H54 (cell line): ENCODE data around the gene CLIC2.
A peak's percentile ranks its signal among the peaks of the same experiment; 100 is the strongest.
"Not testable (repeated sequence)": the region's sequence is repeated elsewhere in the genome, so short reads cannot be mapped to it uniquely, and the experiment has no call there.

ENCODE experiments used
- DNase-seq: peaks from one replicate; pipeline ENCODE4 v3.0.0; 2011; ENCODE audit warnings: low spot score, mixed read lengths; ENCODE audit not compliant: insufficient read length
- FAIRE-seq: peaks from 3 replicates; lab custom pipeline; 2011; peaks lifted over from hg19 to GRCh38; lab: Jason Lieb, UNC
- POLR2A ChIP-seq: IDR thresholded peaks from 2 replicates; pipeline ENCODE4 v1.6.1; 2011; ENCODE audit warnings: low read depth, mild to moderate bottlenecking, low read length

Gene CLIC2

GRCh38 chrX:155313766-155314165 is 20.6 kb downstream of the CLIC2 start:
- TF ChIP-seq POLR2A = no peak
- FAIRE-seq = no peak
- DNase-seq = no peak

DNA sequence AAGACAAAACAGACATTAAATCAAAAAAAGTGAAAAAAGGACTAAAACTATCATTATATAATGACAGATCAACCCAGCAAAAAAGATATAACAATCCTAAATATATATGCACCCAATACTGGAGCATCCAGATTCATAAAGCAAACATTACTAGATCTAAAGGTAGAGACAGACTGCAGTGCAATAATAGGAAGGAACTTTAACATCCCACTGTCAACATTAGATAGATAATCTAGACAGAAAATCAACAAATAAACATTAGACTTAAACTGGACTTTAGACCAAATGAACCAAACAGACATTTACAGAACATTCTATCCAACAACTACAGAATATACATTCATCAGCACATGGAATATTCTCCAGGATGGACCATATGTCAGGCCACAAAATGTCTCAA is 40.6 kb downstream of the CLIC2 start:
- no peak for TF ChIP-seq POLR2A
- DNase-seq (no peak), FAIRE-seq (no peak)

GRCh38 chrX:155279873-155280272 is 54.5 kb downstream of the CLIC2 start:
- TF ChIP-seq POLR2A = no peak
- FAIRE-seq (no peak), DNase-seq (no peak)

DNA sequence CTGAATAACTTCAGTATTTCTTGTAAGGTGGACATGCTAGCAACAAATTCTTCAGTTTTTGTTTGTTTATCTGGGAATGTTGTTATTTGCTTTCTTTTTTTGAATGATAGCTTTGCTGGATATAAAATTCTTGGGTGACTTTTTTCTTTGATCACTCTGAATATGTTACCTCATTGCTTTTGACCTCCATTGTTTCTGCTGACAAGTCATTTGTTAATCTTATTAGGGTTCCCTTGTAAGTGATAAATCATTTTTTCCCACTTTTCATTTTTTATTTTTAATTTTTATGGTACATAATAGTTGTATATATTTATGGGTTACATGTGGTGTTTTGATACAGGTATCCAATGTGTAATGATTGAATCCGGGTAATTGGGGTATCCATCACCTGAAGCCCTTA is 63.4 kb downstream of the CLIC2 start:
- DNase-seq (no peak), FAIRE-seq (no peak)
- no peak for TF ChIP-seq POLR2A

DNA sequence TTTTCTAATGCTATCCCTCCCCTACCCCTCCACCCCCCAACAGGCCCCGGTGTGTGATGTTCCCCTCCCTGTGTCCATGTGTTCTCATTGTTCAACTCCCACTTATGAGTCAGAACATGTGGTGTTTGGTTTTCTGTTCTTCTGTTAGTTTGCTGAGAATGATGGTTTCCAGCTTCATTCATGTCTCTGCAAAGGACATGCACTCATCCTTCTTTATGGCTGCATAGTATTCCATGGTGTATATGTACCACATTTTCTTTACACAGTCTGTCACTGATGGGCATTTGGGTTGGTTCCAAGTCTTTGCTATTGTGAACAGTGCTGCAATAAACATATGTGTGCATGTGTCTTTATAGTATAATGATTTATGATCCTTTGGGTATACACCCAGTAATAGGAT is 66.4 kb downstream of the CLIC2 start:
- FAIRE-seq, DNase-seq: not testable (repeated sequence)

- FAIRE-seq (no peak), DNase-seq (no peak)
- TF ChIP-seq POLR2A = no peak
Observed at GRCh38 chrX:155266439-155266838, 68.0 kb downstream of the CLIC2 start.

- no peak for TF ChIP-seq POLR2A
- DNase-seq = peak; percentile 55
- peak; percentile 83 for FAIRE-seq
Observed at GRCh38 chrX:155263854-155264628, 70.4 kb downstream of the CLIC2 start, which contains the start of gene RAB39B. TSS of gene RAB39B (minus strand) at chrX:155264491. CDS start at chrX:155264288, 203 bp downstream.

DNA sequence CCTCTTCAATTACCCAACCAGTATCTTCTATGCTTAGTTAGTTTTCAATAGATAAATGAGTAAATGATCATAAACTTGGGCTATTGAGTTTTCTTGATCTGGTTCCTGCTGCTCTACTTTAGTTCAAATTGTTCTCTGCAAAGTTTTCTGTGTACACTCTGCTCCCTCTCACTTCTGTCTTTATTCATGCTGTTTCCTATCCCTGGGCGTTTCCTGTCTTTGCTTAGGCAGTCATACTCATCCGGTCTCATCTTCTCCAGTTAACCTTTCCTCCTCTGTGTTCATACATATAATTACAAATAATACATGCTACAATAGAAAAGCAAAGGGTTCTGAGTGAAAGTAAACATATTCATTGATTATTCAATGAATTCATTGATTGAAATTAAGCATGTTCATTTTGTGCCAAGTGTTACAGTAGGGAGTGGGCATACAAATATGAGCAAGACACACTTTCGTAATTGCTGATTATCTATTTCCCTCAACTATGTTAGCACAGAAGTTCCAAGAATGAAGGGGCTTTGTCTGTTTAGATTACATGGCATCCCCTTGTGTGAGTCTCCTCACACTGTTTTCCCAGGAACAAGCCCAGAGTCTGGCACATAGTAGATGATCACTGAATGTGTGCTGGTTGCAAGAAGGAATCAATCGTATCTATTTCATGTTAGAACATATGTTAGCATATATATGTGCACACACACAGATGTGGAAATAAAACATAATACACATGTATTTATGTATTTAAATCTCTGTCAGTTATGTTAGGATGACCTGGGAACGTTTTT is 71.3 kb downstream of the CLIC2 start:
- DNase-seq (no peak), FAIRE-seq (no peak)
- TF ChIP-seq POLR2A = no peak

DNA sequence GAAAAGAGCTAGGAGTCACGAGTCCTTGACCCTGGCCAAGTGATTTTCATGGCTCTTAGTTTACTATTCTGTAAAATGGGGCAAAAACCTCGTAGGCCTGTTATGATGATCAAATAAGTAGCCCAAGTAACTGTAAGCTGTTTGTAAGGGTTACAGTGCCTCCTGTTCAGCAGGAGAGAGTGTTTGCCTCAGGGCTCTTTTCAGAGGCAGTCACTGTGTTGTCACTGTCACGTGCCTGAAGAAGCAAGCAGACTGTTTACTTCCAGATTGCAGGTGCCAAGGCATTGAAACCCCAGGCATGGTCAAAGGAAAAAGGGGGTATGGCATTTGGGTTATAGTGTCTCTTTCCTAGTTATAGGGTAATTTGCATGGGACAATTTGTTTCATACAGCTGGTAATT is 74.7 kb downstream of the CLIC2 start:
- FAIRE-seq (no peak), DNase-seq (no peak)
- TF ChIP-seq POLR2A = no peak

DNA sequence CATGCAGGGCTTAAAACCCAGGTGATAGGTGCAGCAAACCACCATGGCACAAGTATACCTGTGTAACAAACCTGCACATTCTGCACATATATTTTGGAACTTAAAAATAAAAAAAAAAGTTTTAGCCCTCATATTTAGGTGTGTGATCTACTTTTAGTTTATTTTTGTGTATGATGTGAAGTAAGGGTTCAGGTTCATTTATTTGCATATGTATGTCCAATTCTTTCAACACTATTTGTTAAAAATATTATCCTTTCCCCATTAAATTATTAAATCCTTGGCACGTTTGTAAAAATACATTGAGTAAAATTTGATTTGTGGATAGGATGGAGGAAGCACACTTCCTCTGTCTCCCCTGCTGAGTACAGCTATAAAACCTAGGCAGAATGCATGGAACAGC is 83.0 kb downstream of the CLIC2 start:
- TF ChIP-seq POLR2A = no peak
- DNase-seq = no peak
- FAIRE-seq = no peak

- DNase-seq = no peak
- no peak for FAIRE-seq
- no peak for TF ChIP-seq POLR2A
Observed at GRCh38 chrX:155247497-155247896, 86.9 kb downstream of the CLIC2 start.

- FAIRE-seq (no peak), DNase-seq (no peak)
- no peak for TF ChIP-seq POLR2A
Observed at GRCh38 chrX:155246748-155247147, 87.7 kb downstream of the CLIC2 start.

GRCh38 chrX:155242300-155242699 is 92.1 kb downstream of the CLIC2 start:
- DNase-seq = no peak
- no peak for FAIRE-seq
- no peak for TF ChIP-seq POLR2A

- FAIRE-seq (no peak), DNase-seq (no peak)
Observed at GRCh38 chrX:155237719-155238118, 96.7 kb downstream of the CLIC2 start.

More at GRCh38 chrX:155237719-155238118, 96.7 kb downstream of the CLIC2 start:
- no peak for TF ChIP-seq POLR2A
